ENCODE data around the gene FTSJ1.
"Not testable (repeated sequence)": the region's sequence is repeated elsewhere in the genome, so short reads cannot be mapped to it uniquely, and the experiment has no call there.

Gene FTSJ1

GRCh38 chrX:48504261-48504660 is 28.3 kb downstream of the FTSJ1 start:
- DNase-seq = no peak

GRCh38 chrX:48505481-48505880 is 29.5 kb downstream of the FTSJ1 start:
- DNase-seq = no peak

- DNase-seq = no peak
Measured at GRCh38 chrX:48507246-48507645, 31.2 kb downstream of the FTSJ1 start.

GRCh38 chrX:48508400-48509244 is 32.6 kb downstream of the FTSJ1 start, which contains the start of gene PORCN:
Gene PORCN (plus strand): TSS chrX:48508992. CDS start chrX:48509821, 829 bp downstream.
- peak; percentile 60 for DNase-seq

- DNase-seq = no peak
Measured at GRCh38 chrX:48509245-48509590, 33.2 kb downstream of the FTSJ1 start.

GRCh38 chrX:48509619-48510018 is 33.6 kb downstream of the FTSJ1 start:
- DNase-seq = no peak

GRCh38 chrX:48511560-48511959 is 35.6 kb downstream of the FTSJ1 start:
- no peak for DNase-seq

- no peak for DNase-seq
Measured at GRCh38 chrX:48512371-48512935, 36.5 kb downstream of the FTSJ1 start.

- no peak for DNase-seq
Measured at GRCh38 chrX:48513670-48514069, 37.7 kb downstream of the FTSJ1 start.

GRCh38 chrX:48514126-48514806 is 38.3 kb downstream of the FTSJ1 start:
- DNase-seq = no peak

- no peak for DNase-seq
Measured at GRCh38 chrX:48514868-48515460, 39.0 kb downstream of the FTSJ1 start.

GRCh38 chrX:48515842-48516241 is 39.8 kb downstream of the FTSJ1 start:
- DNase-seq = no peak

GRCh38 chrX:48516285-48516684 is 40.3 kb downstream of the FTSJ1 start:
- DNase-seq = no peak

- DNase-seq = no peak
Measured at GRCh38 chrX:48516987-48517386, 41.0 kb downstream of the FTSJ1 start.

- DNase-seq = not testable (repeated sequence)
Measured at GRCh38 chrX:48519481-48519880, 43.5 kb downstream of the FTSJ1 start.

- no peak for DNase-seq
Measured at GRCh38 chrX:48520455-48520854, 44.5 kb downstream of the FTSJ1 start.

GRCh38 chrX:48520976-48521352 is 45.0 kb downstream of the FTSJ1 start:
- no peak for DNase-seq

GRCh38 chrX:48521353-48522243 is 45.6 kb downstream of the FTSJ1 start, which contains the start of gene EBP:
Gene EBP (plus strand): TSS chrX:48521808. CDS start chrX:48523772, 1,964 bp downstream.
- peak; percentile 87 for DNase-seq

GRCh38 chrX:48522291-48522690 is 46.3 kb downstream of the FTSJ1 start:
- no peak for DNase-seq

- peak; percentile 13 for DNase-seq
Measured at GRCh38 chrX:48523682-48524081, 47.7 kb downstream of the FTSJ1 start.

- DNase-seq = not testable (repeated sequence)
Measured at GRCh38 chrX:48525853-48526252, 49.9 kb downstream of the FTSJ1 start.

GRCh38 chrX:48530736-48531135 is 54.7 kb downstream of the FTSJ1 start:
- no peak for DNase-seq
